Effector memory CD4-positive, alpha-beta T cell (primary cell): Measurements from ENCODE around the gene PLPPR3.

Source experiments
- DNase-seq, 3 donors: peaks; one replicate each; pipeline ENCODE4 v3.0.0-alpha.2; 2020
- H3K27ac ChIP-seq: 2 replicates; pipeline ENCODE4 v1.7.0; 2013; ENCODE audit warnings: mild to moderate bottlenecking, low read length, moderate library complexity; ENCODE audit not compliant: insufficient read depth, poor library complexity, severe bottlenecking
- H3K27me3 ChIP-seq: replicated peaks from 2 replicates; pipeline ENCODE4 v1.7.0; 2013; ENCODE audit warnings: mild to moderate bottlenecking, low read length; ENCODE audit not compliant: insufficient read depth, control insufficient read depth, poor library complexity, severe bottlenecking
- H3K36me3 ChIP-seq: 2 replicates; pipeline ENCODE4 v1.7.0; 2013; ENCODE audit warnings: mild to moderate bottlenecking, low read length, moderate library complexity; ENCODE audit not compliant: control insufficient read depth, insufficient read depth
- H3K4me1 ChIP-seq: 2 replicates; pipeline ENCODE4 v1.7.0; 2013; ENCODE audit warnings: low read length, mild to moderate bottlenecking; ENCODE audit not compliant: control insufficient read depth, insufficient read depth, poor library complexity, severe bottlenecking
- H3K4me3 ChIP-seq: 2 replicates; pipeline ENCODE4 v1.7.0; 2013; ENCODE audit warnings: low read length, low read depth, mild to moderate bottlenecking; ENCODE audit not compliant: insufficient read depth, poor library complexity, severe bottlenecking
- H3K9me3 ChIP-seq: 2 replicates; pipeline ENCODE4 v1.7.0; 2013; ENCODE audit warnings: mild to moderate bottlenecking, low read length, moderate library complexity; ENCODE audit not compliant: control insufficient read depth
- total RNA-seq, 3 donors: gene quantifications; one replicate each; lab custom pipeline; 2026; lab: John Stamatoyannopoulos, UW

PLPPR3 gene
- total RNA-seq = 0 to 0.19 (median 0) reads per million in 3 donors

- Histone ChIP-seq H3K4me3 (no peak within 1 kb of the TSS), H3K27me3 (peaks cover 15% of the 10 kb centered on the region), H3K9me3 (no peaks in the 10 kb centered on the region), H3K36me3 (no peaks in the 10 kb centered on the region), H3K4me1 (peaks cover 11% of the 10 kb centered on the region), H3K27ac (no peak within 1 kb of the TSS)
- DNase-seq = no peak
Measured at GRCh38 chr19:821825-822503, at the start of gene PLPPR3. PLPPR3 (minus strand) TSS chr19:821955; CDS start chr19:821559, 396 bp downstream.

DNA sequence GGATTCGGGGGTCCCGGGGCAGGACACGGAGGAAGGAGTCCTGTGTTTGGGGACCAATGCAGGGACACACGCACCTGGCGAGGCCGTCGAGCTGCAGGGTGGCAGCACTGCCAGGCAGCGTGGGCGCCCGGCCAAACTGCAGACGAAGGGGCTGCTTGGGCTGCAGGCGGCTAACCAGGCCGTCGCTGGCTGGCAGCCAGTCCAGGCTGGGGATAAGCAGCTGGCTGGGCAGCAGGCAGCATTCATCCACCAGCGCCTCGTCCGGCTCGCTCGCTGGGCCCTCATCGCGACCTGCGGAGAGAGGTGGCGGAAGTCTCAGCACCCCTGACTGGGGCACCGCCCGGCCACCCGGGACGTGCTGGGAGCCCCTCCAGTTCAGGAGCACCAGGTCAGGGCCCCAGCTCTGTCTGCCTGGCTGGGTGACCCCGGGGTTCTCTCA, 49.2 kb upstream of the PLPPR3 start:
- no peak for DNase-seq
- no peak overlapping the region for H3K27ac ChIP-seq
- H3K27me3 ChIP-seq = no peaks in the 10 kb centered on the region
- peaks cover 37% of the 10 kb centered on the region for H3K36me3 ChIP-seq
- no peak overlapping the region for H3K4me3 ChIP-seq
- H3K9me3 ChIP-seq = no peaks in the 10 kb centered on the region
- H3K4me1 ChIP-seq = peaks cover 9% of the 10 kb centered on the region

DNA sequence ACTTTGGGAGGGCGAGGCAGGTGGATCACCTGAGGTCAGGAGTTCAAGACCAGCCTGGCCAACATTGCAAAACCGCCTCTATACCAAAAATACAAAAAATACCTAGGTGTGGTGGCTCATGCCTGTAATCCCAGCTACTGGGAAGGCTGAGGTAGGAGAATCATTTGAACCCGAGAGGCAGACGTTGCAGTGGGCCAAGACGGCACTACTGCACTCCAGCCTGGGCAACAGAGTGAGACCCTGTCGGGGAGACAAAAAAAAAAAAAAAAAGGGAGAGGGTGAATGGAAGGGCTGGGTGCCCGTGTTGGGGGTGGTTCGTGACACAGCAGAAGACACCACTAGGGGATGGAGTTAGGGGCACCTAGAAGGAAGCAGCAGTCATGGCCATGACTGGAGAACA, 48.6 kb upstream of the PLPPR3 start:
- peaks cover 37% of the 10 kb centered on the region for H3K36me3 ChIP-seq
- no peaks in the 10 kb centered on the region for H3K9me3 ChIP-seq
- H3K27ac ChIP-seq = no peak overlapping the region
- H3K4me1 ChIP-seq = peaks cover 9% of the 10 kb centered on the region
- no peak overlapping the region for H3K4me3 ChIP-seq
- DNase-seq = no peak
- no peaks in the 10 kb centered on the region for H3K27me3 ChIP-seq

GRCh38 chr19:869245-870177, 47.8 kb upstream of the PLPPR3 start:
- no peak for DNase-seq
- peaks cover 37% of the 10 kb centered on the region for H3K36me3 ChIP-seq
- no peak overlapping the region for H3K27ac ChIP-seq
- H3K4me1 ChIP-seq = peaks cover 9% of the 10 kb centered on the region
- H3K4me3 ChIP-seq = no peak overlapping the region
- H3K9me3 ChIP-seq = no peaks in the 10 kb centered on the region
- H3K27me3 ChIP-seq = no peaks in the 10 kb centered on the region

DNA sequence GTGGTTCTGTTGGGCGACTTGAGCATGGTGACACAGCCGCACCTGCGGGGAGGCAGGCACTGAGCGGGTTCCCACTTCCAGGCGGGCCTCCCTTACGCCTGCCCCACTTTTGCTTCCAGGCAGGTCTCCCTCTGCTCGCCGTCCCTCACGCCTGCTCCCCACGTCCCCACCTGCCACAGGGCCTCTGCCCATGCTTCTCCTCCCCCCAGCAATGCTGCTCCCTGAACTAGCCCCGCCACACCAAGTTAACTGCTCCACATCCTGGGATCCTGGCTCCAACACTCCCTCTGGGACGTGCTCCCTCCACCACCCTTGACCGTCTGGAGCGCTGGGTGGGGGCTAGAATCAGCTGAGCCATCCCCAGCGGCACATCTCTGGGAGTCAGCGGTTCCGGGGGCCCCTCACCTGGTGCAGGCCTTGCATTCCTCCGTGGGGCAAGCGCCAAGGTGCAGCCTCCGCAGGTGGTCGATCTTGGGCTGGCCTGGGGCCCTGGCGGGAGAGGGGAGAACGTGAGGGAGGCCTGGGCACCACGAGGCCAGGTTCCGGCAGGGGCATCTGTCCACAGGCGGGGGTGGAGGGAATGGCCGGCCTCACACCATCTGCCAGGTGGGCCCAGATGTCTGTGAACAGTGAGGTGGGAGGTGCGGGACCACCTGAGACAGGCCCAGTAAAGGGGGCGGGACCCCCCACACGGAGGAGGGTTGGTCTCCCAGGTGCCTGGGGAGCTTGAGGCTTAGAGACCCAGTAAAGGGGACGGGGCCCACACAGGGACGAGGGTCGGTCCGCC, 46.9 kb upstream of the PLPPR3 start:
- Histone ChIP-seq H3K4me1 (peaks cover 13% of the 10 kb centered on the region), H3K36me3 (peaks cover 37% of the 10 kb centered on the region), H3K4me3 (no peak overlapping the region), H3K27ac (no peak overlapping the region), H3K9me3 (no peaks in the 10 kb centered on the region), H3K27me3 (no peaks in the 10 kb centered on the region)
- DNase-seq = no peak

GRCh38 chr19:867855-868457, 46.2 kb upstream of the PLPPR3 start:
- DNase-seq = no peak
- H3K27ac ChIP-seq = no peak overlapping the region
- peaks cover 37% of the 10 kb centered on the region for H3K36me3 ChIP-seq
- peaks cover 16% of the 10 kb centered on the region for H3K4me1 ChIP-seq
- H3K27me3 ChIP-seq = no peaks in the 10 kb centered on the region
- H3K9me3 ChIP-seq = no peaks in the 10 kb centered on the region
- H3K4me3 ChIP-seq = no peak overlapping the region

DNA sequence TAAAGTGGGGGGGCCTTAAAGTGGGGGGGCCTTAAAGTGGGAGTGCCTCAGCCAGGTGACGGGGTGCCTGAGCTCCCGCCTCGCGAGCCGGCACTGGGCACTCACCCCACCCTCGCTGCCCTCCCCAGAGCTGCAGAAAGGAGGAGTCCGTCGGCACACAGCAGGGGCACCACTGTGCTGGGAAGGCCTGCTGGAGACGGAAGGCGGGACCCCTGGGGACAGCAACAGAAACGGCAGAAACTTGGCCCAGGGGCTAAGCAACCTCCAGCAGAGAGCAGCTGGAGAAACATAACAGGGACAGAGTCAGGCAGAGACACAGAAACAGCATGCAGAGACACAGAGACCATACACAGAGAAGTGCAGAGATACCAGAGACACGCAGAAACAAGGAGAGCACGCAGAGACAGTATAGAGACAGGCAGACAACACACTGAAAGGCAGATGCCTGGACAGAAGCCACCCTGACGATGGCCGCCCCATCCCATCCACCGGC, 45.6 kb upstream of the PLPPR3 start:
- Histone ChIP-seq H3K27me3 (no peaks in the 10 kb centered on the region), H3K9me3 (no peaks in the 10 kb centered on the region), H3K27ac (no peak overlapping the region), H3K36me3 (peaks cover 37% of the 10 kb centered on the region), H3K4me3 (no peak overlapping the region), H3K4me1 (peaks cover 19% of the 10 kb centered on the region)
- DNase-seq = no peak

DNA sequence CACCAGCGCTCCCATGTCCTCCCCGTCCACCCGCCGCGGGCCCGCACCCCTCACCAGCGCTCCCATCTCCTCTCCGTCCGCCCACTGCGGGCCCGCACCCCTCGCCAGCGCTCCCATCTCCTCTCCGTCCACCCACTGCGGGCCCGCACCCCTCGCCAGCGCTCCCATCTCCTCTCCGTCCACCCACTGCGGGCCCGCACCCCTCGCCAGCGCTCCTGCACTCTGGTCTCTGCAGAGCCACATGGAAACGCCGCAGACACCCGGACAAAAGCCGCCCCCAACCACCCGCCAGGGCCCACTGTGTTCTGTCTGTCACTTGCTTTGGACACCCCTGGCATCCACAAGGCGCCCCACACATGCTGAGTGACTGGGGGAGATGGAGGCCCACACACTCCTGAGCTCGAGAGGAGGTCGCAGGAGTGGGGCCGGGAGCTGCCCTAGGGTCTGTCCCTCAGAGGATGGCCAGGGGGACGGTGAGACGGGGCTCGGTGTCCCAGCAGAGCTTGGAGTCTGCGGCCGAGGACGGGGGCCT, 45.1 kb upstream of the PLPPR3 start:
- peaks cover 37% of the 10 kb centered on the region for H3K36me3 ChIP-seq
- H3K9me3 ChIP-seq = no peaks in the 10 kb centered on the region
- no peak overlapping the region for H3K27ac ChIP-seq
- no peak for DNase-seq
- H3K4me1 ChIP-seq = peaks cover 14% of the 10 kb centered on the region
- no peaks in the 10 kb centered on the region for H3K27me3 ChIP-seq
- no peak overlapping the region for H3K4me3 ChIP-seq

- Histone ChIP-seq H3K4me3 (peak overlapping the region; percentile 33), H3K9me3 (no peaks in the 10 kb centered on the region), H3K4me1 (peaks cover 22% of the 10 kb centered on the region), H3K36me3 (peaks cover 9% of the 10 kb centered on the region), H3K27me3 (peaks cover 8% of the 10 kb centered on the region), H3K27ac (no peak overlapping the region)
- DNase-seq = no peak
Measured at GRCh38 chr19:863315-863620, 41.5 kb upstream of the PLPPR3 start.
